ENCODE data around the gene CCNG2.

GRCh38 chr4:77145842-77146185 lies 11.2 kb upstream of the CCNG2 start:
- TF ChIP-seq CTCF (IDR thresholded peaks at IDR 0.05 in 8 of 11, conservative IDR thresholded peaks at IDR 0.05 in 3 of 11) (no peak), POLR2A (IDR thresholded peaks at IDR 0.05) (no peak)
